Rectal smooth muscle tissue (tissue), 1 donor: ENCODE measurements around the gene ITGA2.

Experiments
- H3K27ac ChIP-seq: one replicate; pipeline ENCODE4 v1.7.0; 2013; ENCODE audit warnings: low read depth, low read length, inconsistent platforms
- H3K27me3 ChIP-seq: one replicate; pipeline ENCODE4 v1.7.0; 2013; ENCODE audit warnings: low read length; ENCODE audit not compliant: control insufficient read depth, insufficient read depth
- H3K36me3 ChIP-seq: one replicate; pipeline ENCODE4 v1.7.0; 2013; ENCODE audit warnings: low read length; ENCODE audit not compliant: control insufficient read depth, insufficient read depth
- H3K4me1 ChIP-seq: one replicate; pipeline ENCODE4 v1.7.0; 2013; ENCODE audit warnings: low read length; ENCODE audit not compliant: control insufficient read depth, insufficient read depth
- H3K4me3 ChIP-seq: one replicate; pipeline ENCODE4 v1.7.0; 2013; ENCODE audit warnings: low read length
- H3K9ac ChIP-seq: one replicate; pipeline ENCODE4 v1.7.0; 2013; ENCODE audit warnings: low read length

ITGA2 gene

GRCh38 chr5:53029608-53030007, 40.5 kb downstream of the ITGA2 start:
- Histone ChIP-seq H3K4me3 (no peak overlapping the region), H3K27me3 (no peaks in the 10 kb centered on the region), H3K4me1 (peaks cover 3% of the 10 kb centered on the region), H3K9ac (no peak overlapping the region), H3K27ac (no peak overlapping the region), H3K36me3 (no peaks in the 10 kb centered on the region)

GRCh38 chr5:53030893-53031292, 41.7 kb downstream of the ITGA2 start:
- Histone ChIP-seq H3K27ac (no peak overlapping the region), H3K36me3 (no peaks in the 10 kb centered on the region), H3K27me3 (no peaks in the 10 kb centered on the region), H3K9ac (no peak overlapping the region), H3K4me3 (no peak overlapping the region), H3K4me1 (peaks cover 3% of the 10 kb centered on the region)

GRCh38 chr5:53031695-53032096, 42.5 kb downstream of the ITGA2 start:
- no peak overlapping the region for H3K4me3 ChIP-seq
- no peak overlapping the region for H3K9ac ChIP-seq
- H3K4me1 ChIP-seq = peaks cover 3% of the 10 kb centered on the region
- no peaks in the 10 kb centered on the region for H3K27me3 ChIP-seq
- no peak overlapping the region for H3K27ac ChIP-seq
- H3K36me3 ChIP-seq = no peaks in the 10 kb centered on the region

- no peaks in the 10 kb centered on the region for H3K36me3 ChIP-seq
- no peak overlapping the region for H3K9ac ChIP-seq
- no peak overlapping the region for H3K27ac ChIP-seq
- H3K27me3 ChIP-seq = no peaks in the 10 kb centered on the region
- peaks cover 7% of the 10 kb centered on the region for H3K4me1 ChIP-seq
- no peak overlapping the region for H3K4me3 ChIP-seq
Measured at GRCh38 chr5:53032188-53032587, 43.0 kb downstream of the ITGA2 start.

GRCh38 chr5:53034832-53035231, 45.7 kb downstream of the ITGA2 start:
- no peak overlapping the region for H3K27ac ChIP-seq
- no peak overlapping the region for H3K4me3 ChIP-seq
- peaks cover 9% of the 10 kb centered on the region for H3K4me1 ChIP-seq
- H3K9ac ChIP-seq = no peak overlapping the region
- H3K27me3 ChIP-seq = no peaks in the 10 kb centered on the region
- no peaks in the 10 kb centered on the region for H3K36me3 ChIP-seq

DNA sequence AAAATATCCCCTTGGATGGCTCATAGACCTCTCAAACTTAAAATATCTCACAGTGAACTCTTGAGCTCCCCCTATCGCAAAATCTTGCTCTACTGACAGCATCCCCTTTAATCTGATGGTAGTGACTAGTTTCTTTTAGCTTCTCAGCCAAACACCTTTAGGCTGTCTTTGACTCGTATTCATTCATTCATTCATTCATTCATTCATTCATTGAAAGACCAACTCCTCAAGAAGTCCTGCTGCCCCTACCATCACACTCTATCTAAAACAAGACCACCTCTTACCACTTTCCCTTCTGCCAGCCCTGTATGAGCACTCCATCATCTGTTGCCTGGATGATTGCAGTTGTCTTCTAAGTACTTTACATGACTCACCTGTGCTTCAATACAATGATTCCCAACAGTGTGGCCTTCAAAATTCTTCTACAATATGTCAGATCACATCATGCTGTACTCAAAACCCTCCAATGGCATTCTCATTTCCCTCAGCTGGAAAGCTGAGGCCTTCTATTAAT, 46.8 kb downstream of the ITGA2 start:
- H3K27ac ChIP-seq = no peak overlapping the region
- H3K9ac ChIP-seq = no peak overlapping the region
- peaks cover 8% of the 10 kb centered on the region for H3K4me1 ChIP-seq
- H3K36me3 ChIP-seq = no peaks in the 10 kb centered on the region
- H3K4me3 ChIP-seq = no peak overlapping the region
- H3K27me3 ChIP-seq = no peaks in the 10 kb centered on the region

DNA sequence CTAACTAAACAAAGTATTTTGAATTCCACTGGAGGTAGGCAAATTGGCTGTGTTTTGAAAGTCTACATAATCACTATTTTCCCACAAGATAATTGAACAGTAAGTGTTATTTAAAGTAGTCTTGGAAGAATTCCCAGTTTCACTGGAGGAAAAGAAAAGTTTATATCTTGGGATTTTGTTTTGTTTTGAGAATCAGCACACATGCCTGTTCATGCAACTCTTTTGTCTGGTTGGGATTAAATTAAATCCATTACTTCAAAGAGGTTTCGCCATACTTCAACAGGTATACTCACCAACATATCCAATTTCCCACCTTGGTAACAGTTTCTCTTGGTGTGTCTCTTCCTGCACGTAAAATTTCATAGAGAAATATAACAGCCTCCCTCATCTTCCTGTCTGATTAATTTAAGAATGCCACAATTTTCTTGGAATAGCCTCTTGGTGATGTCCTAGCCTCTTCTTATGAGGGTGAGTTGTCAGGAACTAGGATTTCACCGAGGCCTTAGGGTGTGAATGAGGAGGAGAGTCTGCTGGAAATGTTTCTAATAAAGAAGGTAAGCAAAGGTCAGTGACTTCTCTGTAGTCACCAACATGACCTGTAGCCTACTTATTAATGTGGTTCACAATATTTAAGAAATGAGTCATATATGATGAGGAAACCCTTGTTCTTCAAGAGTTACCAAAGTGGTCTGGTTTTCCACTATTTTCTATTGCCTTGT, 48.1 kb downstream of the ITGA2 start:
- Histone ChIP-seq H3K4me3 (no peak overlapping the region), H3K4me1 (peaks cover 6% of the 10 kb centered on the region), H3K9ac (no peak overlapping the region), H3K36me3 (no peaks in the 10 kb centered on the region), H3K27me3 (no peaks in the 10 kb centered on the region), H3K27ac (no peak overlapping the region)

GRCh38 chr5:53038196-53038847, 49.2 kb downstream of the ITGA2 start:
- Histone ChIP-seq H3K27me3 (no peaks in the 10 kb centered on the region), H3K9ac (no peak overlapping the region), H3K27ac (no peak overlapping the region), H3K4me3 (no peak overlapping the region), H3K4me1 (peaks cover 6% of the 10 kb centered on the region), H3K36me3 (no peaks in the 10 kb centered on the region)

DNA sequence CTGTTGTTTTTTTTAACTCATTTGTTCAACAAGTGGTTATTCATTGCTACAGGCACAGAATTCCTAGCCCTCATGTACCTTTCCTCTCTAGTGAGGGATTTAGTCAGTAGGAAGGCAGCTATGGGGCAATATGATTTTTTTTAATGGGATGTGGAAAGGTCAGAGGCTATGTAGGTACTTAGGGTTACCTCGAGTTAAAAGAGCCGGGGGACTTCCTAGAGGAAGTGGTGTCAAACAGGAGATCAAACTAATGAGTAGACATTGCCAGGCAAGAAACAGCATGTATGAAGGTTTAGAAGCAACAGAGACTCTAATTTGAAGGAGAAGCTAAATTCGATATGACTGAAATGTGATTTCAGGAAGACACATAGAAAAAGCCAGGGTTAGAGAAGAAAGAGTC, 50.7 kb downstream of the ITGA2 start:
- no peaks in the 10 kb centered on the region for H3K27me3 ChIP-seq
- H3K9ac ChIP-seq = no peak overlapping the region
- peaks cover 6% of the 10 kb centered on the region for H3K4me1 ChIP-seq
- H3K4me3 ChIP-seq = no peak overlapping the region
- H3K27ac ChIP-seq = no peak overlapping the region
- H3K36me3 ChIP-seq = no peaks in the 10 kb centered on the region

DNA sequence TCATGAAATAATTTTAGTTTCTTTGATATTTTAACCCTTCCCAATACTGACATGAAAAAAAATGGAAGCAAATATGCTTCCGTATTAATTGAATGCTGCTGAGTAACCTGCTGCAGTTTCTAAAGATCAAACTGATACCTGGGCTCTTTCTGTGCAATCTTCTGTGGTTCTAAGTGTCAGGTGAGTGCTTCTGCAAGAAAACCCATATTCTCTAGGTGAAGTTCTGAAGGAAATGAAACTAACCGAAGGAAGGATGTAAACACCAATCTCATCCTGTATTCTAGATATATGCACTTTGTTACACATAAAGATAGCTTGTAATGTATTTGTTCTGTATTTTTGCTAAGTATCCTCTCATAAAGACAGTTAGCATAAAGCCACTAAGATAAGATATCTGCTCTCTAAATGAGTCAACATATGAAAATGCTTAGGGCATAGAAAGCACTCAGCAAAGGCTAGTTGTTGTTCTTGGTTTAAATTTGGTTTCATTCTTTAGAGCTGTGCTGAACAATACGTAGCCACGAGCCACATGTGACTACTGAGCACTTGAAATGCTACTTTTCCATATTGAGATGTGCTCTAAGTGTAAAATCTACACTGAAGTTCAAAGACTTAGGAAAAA, 52.0 kb downstream of the ITGA2 start:
- Histone ChIP-seq H3K9ac (no peak overlapping the region), H3K36me3 (no peaks in the 10 kb centered on the region), H3K4me1 (peaks cover 6% of the 10 kb centered on the region), H3K27me3 (no peaks in the 10 kb centered on the region), H3K27ac (no peak overlapping the region), H3K4me3 (no peak overlapping the region)

DNA sequence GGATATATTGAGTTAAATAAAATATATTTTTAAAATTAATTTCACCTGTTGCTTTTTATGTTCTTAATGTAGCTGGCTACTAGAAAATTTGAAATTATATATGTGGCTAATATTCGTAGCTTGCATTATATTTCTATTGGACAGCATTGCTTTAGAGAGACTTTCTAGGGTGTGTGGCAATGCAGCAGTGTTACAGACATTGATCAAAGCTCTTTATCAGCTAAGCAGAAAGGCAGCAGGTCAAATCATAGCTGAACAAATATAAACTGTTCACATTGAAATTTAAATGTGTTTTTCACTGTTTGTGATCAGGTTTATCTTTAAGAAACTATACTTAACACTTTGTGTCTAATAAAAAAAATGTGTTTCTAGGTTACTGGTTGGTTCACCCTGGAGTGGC, 52.6 kb downstream of the ITGA2 start:
- Histone ChIP-seq H3K9ac (no peak overlapping the region), H3K4me3 (no peak overlapping the region), H3K36me3 (no peaks in the 10 kb centered on the region), H3K4me1 (peaks cover 6% of the 10 kb centered on the region), H3K27ac (no peak overlapping the region), H3K27me3 (no peaks in the 10 kb centered on the region)

GRCh38 chr5:53045263-53045662, 56.1 kb downstream of the ITGA2 start:
- Histone ChIP-seq H3K27ac (no peak overlapping the region), H3K9ac (no peak overlapping the region), H3K36me3 (no peaks in the 10 kb centered on the region), H3K4me1 (no peaks in the 10 kb centered on the region), H3K4me3 (no peak overlapping the region), H3K27me3 (no peaks in the 10 kb centered on the region)
